H1 (cell line): ENCODE data around the gene TMEM269. TPM values are rescaled to one million over a fixed set of nuclear protein-coding genes. Genes with fewer than 3 reads are reported as not detected.
A peak's percentile ranks its signal among the peaks of the same experiment; 100 is the strongest.

ENCODE experiments used
- CEBPB ChIP-seq: IDR thresholded peaks from 2 replicates; pipeline ENCODE4 v1.6.1; 2012; ENCODE audit warnings: low read depth, low read length
- GTF2F1 ChIP-seq: IDR thresholded peaks from 2 replicates; pipeline ENCODE4 v1.6.1; 2012; ENCODE audit warnings: low read depth, low read length, improper control_type of control experiment, borderline replicate concordance
- RAD21 ChIP-seq, 2 experiments: IDR thresholded peaks in 1 of 2; conservative IDR thresholded peaks in 1 of 2; 2 replicates each; pipeline ENCODE4 v1.6.1; 2011; ENCODE audit warnings: low read depth in 2 of 2, low read length in 2 of 2, improper control_type of control experiment in 1 of 2, inconsistent platforms in 1 of 2, mild to moderate bottlenecking in 1 of 2, moderate library complexity in 1 of 2
- RBBP5 ChIP-seq: IDR thresholded peaks from 2 replicates; pipeline ENCODE4 v1.7.1; 2012; ENCODE audit warnings: low read depth, mild to moderate bottlenecking, inconsistent platforms, low read length, moderate library complexity, borderline replicate concordance
- SAP30 ChIP-seq: fragments of 300-600 bp; sonication (generic); IDR thresholded peaks from 2 replicates; pipeline ENCODE4 v1.7.1; 2012; ENCODE audit warnings: low read length, moderate library complexity, mild to moderate bottlenecking, inconsistent platforms; ENCODE audit not compliant: insufficient read depth, insufficient replicate concordance
- polyA plus RNA-seq, 7 experiments: library from polyadenylated mRNA; depleted of rRNA in 3 of 7; stranded (reverse) in 5 of 7; unstranded in 2 of 7; fragments of >200 nt in 5 of 7; fragments of 200-250 nt in 2 of 7; gene quantifications; 1 replicate in 5 of 7; 2 replicates in 1 of 7; 4 replicates in 1 of 7; pipeline versions ENCODE4 v1.2.1 to v1.2.3, GENCODE V29; 2011 to 2013; ENCODE audit warnings: missing spikeins in 2 of 7, mixed read lengths in 2 of 7
- total RNA-seq: library from RNA; stranded (reverse); fragmentation: NEBNext Ultra II Directional; extraction: Animal tissue kit (Norgen Biotek cat#: 25700); gene quantifications from 2 replicates; pipeline ENCODE4 v1.2.1, GENCODE V29; 2021
- TF ChIP-seq, protein P1 (sequence below), 3 experiments: IDR thresholded peaks; 1 replicate in 2 of 3; 2 replicates in 1 of 3; pipeline versions ENCODE4 v1.5.1 to v1.6.1; 2011; ENCODE audit warnings: low read length in 3 of 3, mild to moderate bottlenecking in 3 of 3, inconsistent platforms in 2 of 3, low read depth in 1 of 3, moderate library complexity in 1 of 3; ENCODE audit not compliant: insufficient read depth in 1 of 3; ENCODE audit errors: control extremely low read depth in 1 of 3

TMEM269 gene
- total and polyA plus RNA-seq, 2 of the 8 experiments (the other 6 are each of a cell fraction or from before 2014, with no cell fraction given): 0.14 to 0.35 TPM

DNA sequence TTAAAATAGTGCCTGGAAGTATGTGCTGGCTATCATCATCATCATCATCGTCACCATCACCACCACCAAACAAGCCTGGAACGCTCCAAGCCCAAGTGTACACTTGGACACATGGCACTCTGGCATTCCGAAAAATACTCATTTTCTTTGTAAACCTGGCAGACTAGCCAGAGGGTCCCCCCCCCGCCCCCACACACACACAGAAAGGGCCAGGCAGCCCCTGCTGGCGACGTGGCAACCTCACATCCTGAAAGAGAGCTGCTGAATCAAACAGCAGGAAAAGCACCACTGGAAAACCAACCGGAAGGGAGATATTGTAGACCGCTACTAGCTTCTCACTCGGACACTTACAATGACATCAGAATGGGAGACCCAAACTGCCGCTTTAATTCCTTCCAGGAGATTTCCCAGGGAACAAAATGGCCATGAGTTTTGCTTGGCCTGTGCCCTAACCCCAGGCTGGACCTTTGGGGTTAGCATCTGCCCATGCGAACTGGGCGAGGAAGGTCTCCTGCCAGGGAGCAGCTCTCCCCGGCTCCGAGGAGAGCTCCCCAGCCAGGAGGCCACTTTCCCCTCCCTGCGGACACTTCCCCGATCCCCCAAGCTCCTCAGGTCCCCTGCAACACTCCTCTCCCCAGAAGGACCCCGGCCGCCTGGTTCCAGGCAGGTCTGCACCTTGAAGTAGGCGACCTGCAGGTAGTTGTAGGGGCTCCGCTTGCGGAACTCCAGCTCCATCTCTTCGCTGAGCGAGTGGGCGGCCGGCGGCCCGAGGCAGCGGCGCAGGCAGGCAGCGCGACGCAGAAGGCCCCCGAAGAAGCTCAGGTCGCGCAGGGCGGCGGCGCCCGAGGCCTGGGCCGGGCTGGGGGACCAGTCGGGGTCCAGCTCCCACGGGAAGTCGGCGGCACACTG, 18.7 kb upstream of the TMEM269 start (continued):
- TF ChIP-seq RAD21 (IDR thresholded peaks at IDR 0.05 in 1 of 2, conservative IDR thresholded peaks at IDR 0.05 in 1 of 2; ENCODE audit: low read depth in 2 of 2, low read length in 2 of 2) (peak in 1 of 2 experiments; percentile 33; a peak in 2 of 4 replicates), GTF2F1 (no peak), CEBPB (no peak), RBBP5 (peak; percentile 14; the same call in 1 of the 2 replicates), SAP30 (peak; percentile 80)
- TF ChIP-seq, protein P1, sequence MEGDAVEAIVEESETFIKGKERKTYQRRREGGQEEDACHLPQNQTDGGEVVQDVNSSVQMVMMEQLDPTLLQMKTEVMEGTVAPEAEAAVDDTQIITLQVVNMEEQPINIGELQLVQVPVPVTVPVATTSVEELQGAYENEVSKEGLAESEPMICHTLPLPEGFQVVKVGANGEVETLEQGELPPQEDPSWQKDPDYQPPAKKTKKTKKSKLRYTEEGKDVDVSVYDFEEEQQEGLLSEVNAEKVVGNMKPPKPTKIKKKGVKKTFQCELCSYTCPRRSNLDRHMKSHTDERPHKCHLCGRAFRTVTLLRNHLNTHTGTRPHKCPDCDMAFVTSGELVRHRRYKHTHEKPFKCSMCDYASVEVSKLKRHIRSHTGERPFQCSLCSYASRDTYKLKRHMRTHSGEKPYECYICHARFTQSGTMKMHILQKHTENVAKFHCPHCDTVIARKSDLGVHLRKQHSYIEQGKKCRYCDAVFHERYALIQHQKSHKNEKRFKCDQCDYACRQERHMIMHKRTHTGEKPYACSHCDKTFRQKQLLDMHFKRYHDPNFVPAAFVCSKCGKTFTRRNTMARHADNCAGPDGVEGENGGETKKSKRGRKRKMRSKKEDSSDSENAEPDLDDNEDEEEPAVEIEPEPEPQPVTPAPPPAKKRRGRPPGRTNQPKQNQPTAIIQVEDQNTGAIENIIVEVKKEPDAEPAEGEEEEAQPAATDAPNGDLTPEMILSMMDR (IDR thresholded peaks at IDR 0.05; ENCODE audit: control extremely low read depth in 1 of 3, insufficient read depth in 1 of 3, low read depth in 1 of 3, low read length in 3 of 3): peak; percentile 49 to 61 (median 52)
- TF ChIP-seq, all 59 proteins: peak for 6
